ENCODE measurements around the gene KIF4A. TPM values are rescaled to one million over a fixed set of nuclear protein-coding genes. Genes with fewer than 3 reads are reported as not detected.

KIF4A gene, protein sequence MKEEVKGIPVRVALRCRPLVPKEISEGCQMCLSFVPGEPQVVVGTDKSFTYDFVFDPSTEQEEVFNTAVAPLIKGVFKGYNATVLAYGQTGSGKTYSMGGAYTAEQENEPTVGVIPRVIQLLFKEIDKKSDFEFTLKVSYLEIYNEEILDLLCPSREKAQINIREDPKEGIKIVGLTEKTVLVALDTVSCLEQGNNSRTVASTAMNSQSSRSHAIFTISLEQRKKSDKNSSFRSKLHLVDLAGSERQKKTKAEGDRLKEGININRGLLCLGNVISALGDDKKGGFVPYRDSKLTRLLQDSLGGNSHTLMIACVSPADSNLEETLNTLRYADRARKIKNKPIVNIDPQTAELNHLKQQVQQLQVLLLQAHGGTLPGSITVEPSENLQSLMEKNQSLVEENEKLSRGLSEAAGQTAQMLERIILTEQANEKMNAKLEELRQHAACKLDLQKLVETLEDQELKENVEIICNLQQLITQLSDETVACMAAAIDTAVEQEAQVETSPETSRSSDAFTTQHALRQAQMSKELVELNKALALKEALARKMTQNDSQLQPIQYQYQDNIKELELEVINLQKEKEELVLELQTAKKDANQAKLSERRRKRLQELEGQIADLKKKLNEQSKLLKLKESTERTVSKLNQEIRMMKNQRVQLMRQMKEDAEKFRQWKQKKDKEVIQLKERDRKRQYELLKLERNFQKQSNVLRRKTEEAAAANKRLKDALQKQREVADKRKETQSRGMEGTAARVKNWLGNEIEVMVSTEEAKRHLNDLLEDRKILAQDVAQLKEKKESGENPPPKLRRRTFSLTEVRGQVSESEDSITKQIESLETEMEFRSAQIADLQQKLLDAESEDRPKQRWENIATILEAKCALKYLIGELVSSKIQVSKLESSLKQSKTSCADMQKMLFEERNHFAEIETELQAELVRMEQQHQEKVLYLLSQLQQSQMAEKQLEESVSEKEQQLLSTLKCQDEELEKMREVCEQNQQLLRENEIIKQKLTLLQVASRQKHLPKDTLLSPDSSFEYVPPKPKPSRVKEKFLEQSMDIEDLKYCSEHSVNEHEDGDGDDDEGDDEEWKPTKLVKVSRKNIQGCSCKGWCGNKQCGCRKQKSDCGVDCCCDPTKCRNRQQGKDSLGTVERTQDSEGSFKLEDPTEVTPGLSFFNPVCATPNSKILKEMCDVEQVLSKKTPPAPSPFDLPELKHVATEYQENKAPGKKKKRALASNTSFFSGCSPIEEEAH
- total RNA-seq = 1.5 and 2.3 TPM in 2 replicates

DNA sequence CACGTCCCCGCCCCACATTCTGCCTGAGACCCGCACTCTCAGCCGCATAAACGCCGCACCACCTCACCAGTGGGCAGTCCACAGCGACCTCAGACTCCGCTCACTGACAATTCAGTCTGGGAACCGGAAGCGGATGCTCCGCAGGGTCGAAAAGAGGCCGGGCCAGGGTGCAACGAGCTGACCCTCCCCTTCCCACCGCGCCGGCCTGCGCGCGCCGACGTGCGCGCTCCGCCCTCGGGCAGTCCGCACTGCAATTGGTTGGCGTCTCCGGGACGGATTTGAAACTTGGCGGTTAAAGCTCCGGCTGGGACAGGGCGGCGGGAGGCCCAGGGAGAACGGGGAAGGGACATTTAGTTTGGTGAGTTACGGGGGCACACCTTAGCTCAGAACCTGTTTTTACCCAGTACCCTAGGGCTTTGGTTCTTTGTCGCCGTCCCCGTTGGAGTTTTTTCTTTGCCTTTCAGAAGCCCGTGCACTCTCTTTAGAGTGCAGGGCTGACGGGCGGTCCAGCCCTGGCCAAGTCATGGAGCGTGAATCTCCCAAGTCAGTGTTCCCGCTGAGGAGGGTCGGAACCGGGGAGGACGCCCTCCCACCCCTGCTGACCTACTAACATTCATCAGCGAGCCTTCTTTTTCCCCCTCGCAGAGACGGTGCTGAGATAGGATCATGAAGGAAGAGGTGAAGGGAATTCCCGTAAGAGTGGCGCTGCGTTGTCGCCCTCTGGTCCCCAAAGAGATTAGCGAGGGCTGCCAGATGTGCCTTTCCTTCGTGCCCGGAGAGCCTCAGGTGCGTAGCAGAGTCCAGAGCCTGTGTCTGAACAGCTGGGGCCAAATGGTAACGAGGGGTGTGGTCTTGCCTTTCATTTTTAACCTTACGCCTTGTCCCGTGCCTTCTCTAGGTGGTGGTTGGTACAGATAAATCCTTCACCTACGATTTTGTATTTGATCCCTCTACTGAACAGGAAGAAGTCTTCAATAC, at the start of gene KIF4A, which contains the start of gene PDZD11:
Gene KIF4A, plus strand, starts transcription at position 312 of the 978 bp plus-strand sequence. Its CDS starts 355 bp downstream, at position 667.
Gene PDZD11, minus strand, starts transcription at position 135 of the 978 bp plus-strand sequence. CDS start 586 bp downstream, outside the sequence.

DNA sequence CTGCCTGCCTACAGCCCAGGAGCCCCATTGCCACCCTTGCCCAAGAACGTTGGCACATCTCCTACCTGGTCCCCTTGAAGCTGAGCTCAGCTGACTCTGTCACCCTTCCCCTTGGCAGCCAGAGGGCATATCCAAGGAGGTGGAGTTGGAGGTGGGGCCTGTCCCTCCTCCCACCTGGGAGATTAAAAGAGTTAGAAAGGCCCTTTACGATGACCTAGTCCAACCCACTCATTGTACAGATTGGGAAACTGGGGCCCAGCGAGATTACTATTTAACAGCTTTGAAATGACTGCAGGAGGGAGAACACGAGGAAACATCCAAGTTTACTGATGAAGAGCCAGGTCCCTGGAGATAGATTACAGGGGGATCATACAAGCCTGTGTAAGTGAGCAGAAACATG, 29.8 kb upstream of the KIF4A start, which contains the start of gene P2RY4:
Gene P2RY4, minus strand, starts transcription at position 101 of the 400 bp plus-strand sequence. CDS start 580 bp downstream, outside the sequence.

DNA sequence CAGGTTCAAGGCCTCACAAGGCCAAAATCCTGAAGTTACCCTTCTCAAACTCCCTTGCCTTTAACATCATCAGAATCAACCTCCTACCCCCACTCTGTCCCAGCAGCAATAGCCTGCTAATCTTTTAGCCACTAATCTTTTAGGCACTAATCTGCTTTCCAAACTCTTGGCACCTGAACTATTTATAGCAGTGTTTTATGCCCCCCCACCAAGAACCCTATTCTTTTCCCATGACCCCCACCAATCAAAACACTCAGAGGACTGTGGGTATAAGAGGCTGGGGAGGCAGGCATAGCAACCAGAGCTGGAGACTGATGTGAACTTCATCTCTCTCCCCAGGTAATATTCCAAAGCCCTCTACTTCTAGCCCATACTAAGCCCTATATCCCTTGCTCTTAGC, 21.9 kb upstream of the KIF4A start, which contains the start of gene ARR3:
Gene ARR3, plus strand, starts transcription at position 301 of the 400 bp plus-strand sequence. CDS start 1,052 bp downstream, outside the sequence.

DNA sequence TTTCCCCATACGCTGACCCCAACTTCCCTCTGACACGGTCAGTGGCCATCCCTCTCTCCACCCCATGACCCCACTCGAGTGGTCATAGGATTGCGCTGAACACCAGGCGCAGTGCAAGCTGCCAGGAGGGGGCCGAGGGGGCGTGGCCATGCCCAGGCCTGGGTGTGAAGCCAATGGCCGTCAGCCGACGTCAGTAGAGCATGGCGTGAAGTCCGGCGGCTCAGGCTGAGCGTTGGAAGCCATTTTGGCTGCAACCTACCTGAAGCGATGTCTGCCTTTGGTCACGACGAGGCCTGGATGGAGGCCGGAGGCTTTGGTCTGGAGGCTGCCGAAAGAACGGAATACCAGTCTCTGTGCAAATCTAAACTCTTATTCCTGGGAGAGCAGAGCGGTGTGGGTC, 8.0 kb upstream of the KIF4A start, which contains the start of gene RAB41:
Gene RAB41, plus strand, starts transcription at position 222 of the 400 bp plus-strand sequence. Its CDS starts 46 bp downstream, at position 268.

DNA sequence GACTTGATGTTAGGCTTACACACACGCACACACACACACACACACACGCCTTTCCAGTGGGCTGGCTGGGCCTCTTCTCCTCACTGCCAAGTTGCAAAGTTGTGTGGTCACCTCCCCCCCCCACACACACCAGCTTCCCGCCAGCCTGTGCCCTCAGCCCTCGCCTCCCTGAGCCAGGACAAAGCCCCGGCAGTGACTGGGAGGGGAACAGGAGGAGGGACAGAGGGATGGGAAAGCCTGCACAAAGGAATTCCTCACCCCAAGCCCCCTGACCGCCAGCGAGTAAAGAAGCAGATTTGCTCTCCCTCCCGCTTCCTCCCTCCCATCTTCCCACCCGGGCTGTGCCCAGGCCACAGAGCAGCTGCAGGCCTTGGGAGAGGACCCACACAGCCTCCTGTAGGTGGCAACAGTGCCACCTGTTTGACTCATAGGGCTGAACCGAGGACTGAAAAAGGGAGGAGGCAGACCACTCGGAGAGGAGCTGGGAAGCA, 133.0 kb downstream of the KIF4A start, which contains the start of gene GDPD2:
Gene GDPD2, plus strand, starts transcription at position 464 of the 491 bp plus-strand sequence. CDS start 1,671 bp downstream, outside the sequence.

DNA sequence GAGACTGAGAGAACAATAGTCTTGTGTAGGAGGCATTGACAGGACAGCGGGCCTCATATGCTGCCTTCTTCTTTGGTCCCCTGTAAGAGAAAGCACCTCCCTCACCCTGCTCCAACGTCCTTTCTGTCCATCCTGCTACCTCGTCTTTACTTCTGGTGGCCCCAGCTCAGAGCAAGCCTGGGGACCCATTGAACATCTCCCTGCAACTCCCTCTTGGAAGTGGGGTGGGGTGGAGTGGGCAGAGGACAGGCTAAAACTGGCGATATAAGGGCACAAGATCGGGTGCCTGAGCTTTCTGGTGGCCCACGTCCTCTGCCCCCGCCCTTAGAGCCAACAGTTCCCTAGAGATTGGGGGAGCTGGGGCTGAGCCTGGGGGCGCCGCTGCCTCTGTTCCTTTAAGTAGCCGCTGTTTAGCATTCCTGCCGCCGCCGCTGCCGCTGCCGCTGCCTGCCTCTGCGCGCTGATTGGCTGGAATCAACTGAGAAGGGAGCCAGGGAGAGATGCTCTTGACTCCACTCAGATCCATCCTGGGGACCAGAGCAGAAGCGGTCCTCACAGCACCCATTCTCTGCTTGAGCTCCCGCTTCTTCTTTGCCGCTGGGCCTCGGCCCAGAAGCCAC, 154.5 kb downstream of the KIF4A start, which contains the start of gene DLG3:
Gene DLG3, plus strand, starts transcription at position 510 of the 620 bp plus-strand sequence. CDS start 367 bp downstream, outside the sequence.

Small RNA genes within 50 kb of the gene (small RNA-seq; reads per million reads assigned to genes)
- gene RNA5SP507 (not detected), gene RNU4-81P (not detected), gene RNY4P23 (0.33 reads per million)

Other genes with a start within 250 kb of the KIF4A start
- gene AWAT2, start 240.2 kb upstream of the KIF4A start, total RNA-seq = not detected in 2 replicates
- not detected in 2 replicates for gene OTUD6A, start 227.6 kb upstream of the KIF4A start, total RNA-seq
- 60.4 and 62.6 TPM in 2 replicates for gene IGBP1, start 156.7 kb upstream of the KIF4A start, total RNA-seq
- gene DGAT2L6, start 112.6 kb upstream of the KIF4A start, total RNA-seq = not detected in 2 replicates
- gene AWAT1, start 55.4 kb upstream of the KIF4A start, total RNA-seq = not detected in 2 replicates
- 0.32 TPM in 1 of 2 replicates, not detected in the other for gene P2RY4, start 29.9 kb upstream of the KIF4A start, total RNA-seq
- gene ARR3, start 21.8 kb upstream of the KIF4A start, total RNA-seq = not detected in 2 replicates
- gene RAB41, start 7.9 kb upstream of the KIF4A start, total RNA-seq = not detected in 2 replicates
- 46.4 and 50.6 TPM in 2 replicates for gene PDZD11, start 177 bp upstream of the KIF4A start, total RNA-seq
- 0.16 TPM in 1 of 2 replicates, not detected in the other for gene GDPD2, start 133.2 kb downstream of the KIF4A start, total RNA-seq
- 12.0 and 14.4 TPM in 2 replicates for gene DLG3, start 154.7 kb downstream of the KIF4A start, total RNA-seq